Neural progenitor cell (in vitro differentiated cells): ENCODE data around the gene TLE3. TPM values are rescaled to one million over a fixed set of nuclear protein-coding genes. Genes with fewer than 3 reads are reported as not detected.
A peak's percentile ranks its signal among the peaks of the same experiment; 100 is the strongest.

ENCODE experiments used
- DNase-seq: peaks from one replicate; pipeline ENCODE4 v3.0.0-alpha.2; 2016; ENCODE audit warnings: low spot score
- H2AFZ ChIP-seq: fragments of 200-600 bp; sonication (generic); replicated peaks from 2 replicates; pipeline ENCODE4 v1.6.1; 2016; ENCODE audit warnings: antibody characterized with exemption
- H3F3A ChIP-seq: fragments of 200-600 bp; sonication (generic); 2 replicates; pipeline ENCODE4 v1.6.1; 2016; ENCODE audit warnings: antibody characterized with exemption, low read depth
- H3K27ac ChIP-seq: fragments of 200-600 bp; sonication (generic); 2 replicates; pipeline ENCODE4 v1.5.1; 2016; ENCODE audit warnings: mild to moderate bottlenecking
- H3K27me3 ChIP-seq: fragments of 200-600 bp; sonication (generic); 2 replicates; pipeline ENCODE4 v1.6.1; 2016; ENCODE audit warnings: mild to moderate bottlenecking, moderate library complexity
- H3K36me3 ChIP-seq: fragments of 200-600 bp; sonication (generic); 2 replicates; pipeline ENCODE4 v1.5.1; 2016
- H3K4me1 ChIP-seq: fragments of 200-600 bp; sonication (generic); 2 replicates; pipeline ENCODE4 v1.6.1; 2016; ENCODE audit warnings: mixed run types
- H3K4me2 ChIP-seq: fragments of 200-600 bp; sonication (generic); 2 replicates; pipeline ENCODE4 v1.6.1; 2016
- H3K4me3 ChIP-seq: fragments of 200-600 bp; sonication (generic); 2 replicates; pipeline ENCODE4 v1.5.1; 2016
- H3K79me2 ChIP-seq: fragments of 200-600 bp; sonication (generic); 2 replicates; pipeline ENCODE4 v1.6.1; 2016; ENCODE audit warnings: low read depth
- H3K9ac ChIP-seq: fragments of 200-600 bp; sonication (generic); 2 replicates; pipeline ENCODE4 v1.6.1; 2016
- H3K9me3 ChIP-seq: fragments of 200-600 bp; sonication (generic); 2 replicates; pipeline ENCODE4 v1.5.1; 2016; ENCODE audit warnings: low read depth
- H4K20me1 ChIP-seq: fragments of 200-600 bp; sonication (generic); 2 replicates; pipeline ENCODE4 v1.6.1; 2016; ENCODE audit warnings: low read depth
- H3K27ac Mint-ChIP-seq: 3 replicates; pipeline ENCODE4 v1.8.0; 2021; ENCODE audit warnings: mixed read lengths
- H3K27me3 Mint-ChIP-seq: 2 replicates; pipeline ENCODE4 v1.8.0; 2022; ENCODE audit warnings: low read depth, mild to moderate bottlenecking, inconsistent platforms, moderate library complexity, mixed read lengths; ENCODE audit not compliant: insufficient read depth
- H3K36me3 Mint-ChIP-seq: 3 replicates; pipeline ENCODE4 v1.8.0; 2021; ENCODE audit warnings: mixed read lengths
- H3K4me1 Mint-ChIP-seq: 3 replicates; pipeline ENCODE4 v1.8.0; 2021; ENCODE audit warnings: mixed read lengths
- H3K4me3 Mint-ChIP-seq: 3 replicates; pipeline ENCODE4 v1.8.0; 2021; ENCODE audit warnings: mild to moderate bottlenecking, moderate library complexity, mixed read lengths
- H3K9me3 Mint-ChIP-seq: 3 replicates; pipeline ENCODE4 v1.8.0; 2020; ENCODE audit warnings: mixed read lengths
- EZH2 ChIP-seq: fragments of 200-600 bp; sonication (generic); IDR thresholded peaks from 2 replicates; pipeline ENCODE4 v1.6.1; 2017; ENCODE audit warnings: antibody characterized with exemption, mild to moderate bottlenecking, moderate library complexity
- EZH2phosphoT487 ChIP-seq: fragments of 200-600 bp; sonication (generic); IDR thresholded peaks from 2 replicates; pipeline ENCODE4 v1.6.1; 2017; ENCODE audit warnings: antibody characterized with exemption
- total RNA-seq: library from RNA; depleted of rRNA; stranded (reverse); fragments of >200 nt; gene quantifications from 2 replicates; pipeline ENCODE4 v1.2.3, GENCODE V29; 2015; ENCODE audit warnings: low replicate concordance
- TF ChIP-seq, protein P1 (sequence below): fragments of 200-600 bp; sonication (generic); IDR thresholded peaks from 2 replicates; pipeline ENCODE4 v1.5.1; 2017; ENCODE audit warnings: antibody characterized with exemption, mild to moderate bottlenecking

TLE3 gene
- total RNA-seq, 1 donor from 2014 or later: 22.1 TPM

DNA sequence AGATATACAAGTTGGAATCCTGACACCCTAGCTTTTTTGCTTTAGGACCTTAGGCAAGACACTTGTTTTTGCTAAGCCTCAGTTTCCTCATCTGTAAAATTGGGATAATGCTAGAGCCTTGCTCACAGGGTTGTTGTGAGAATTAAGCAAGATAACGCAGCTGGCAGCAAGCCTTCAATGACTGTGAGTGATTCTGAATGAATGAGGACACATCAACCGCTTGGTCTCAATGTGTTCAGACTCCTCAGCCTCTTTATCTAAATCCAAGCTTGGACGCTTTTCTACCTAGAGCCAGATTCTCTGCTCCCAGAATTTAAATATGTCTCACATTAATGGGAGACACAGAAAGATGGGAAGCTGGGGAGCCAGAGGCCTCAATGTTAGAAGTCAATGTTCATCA is 11.8 kb upstream of the TLE3 start:
- Mint-ChIP-seq H3K4me1 (peaks cover 31% of the 10 kb centered on the region), H3K36me3 (no peaks in the 10 kb centered on the region), H3K27me3 (peaks cover 32% of the 10 kb centered on the region), H3K4me3 (no peak overlapping the region), H3K27ac (no peak overlapping the region), H3K9me3 (no peaks in the 10 kb centered on the region)
- Histone ChIP-seq H3K27ac (no peak overlapping the region), H4K20me1 (peaks cover 12% of the 10 kb centered on the region), H3K9ac (no peak overlapping the region), H3K9me3 (no peaks in the 10 kb centered on the region), H3K27me3 (no peaks in the 10 kb centered on the region), H3K4me2 (no peak overlapping the region), H3K4me1 (peaks cover 26% of the 10 kb centered on the region), H3K36me3 (no peaks in the 10 kb centered on the region), H3K4me3 (no peak overlapping the region), H2AFZ (no peak overlapping the region), H3F3A (peaks cover 14% of the 10 kb centered on the region), H3K79me2 (no peaks in the 10 kb centered on the region)
- no peak for TF ChIP-seq EZH2
- TF ChIP-seq, protein P1, sequence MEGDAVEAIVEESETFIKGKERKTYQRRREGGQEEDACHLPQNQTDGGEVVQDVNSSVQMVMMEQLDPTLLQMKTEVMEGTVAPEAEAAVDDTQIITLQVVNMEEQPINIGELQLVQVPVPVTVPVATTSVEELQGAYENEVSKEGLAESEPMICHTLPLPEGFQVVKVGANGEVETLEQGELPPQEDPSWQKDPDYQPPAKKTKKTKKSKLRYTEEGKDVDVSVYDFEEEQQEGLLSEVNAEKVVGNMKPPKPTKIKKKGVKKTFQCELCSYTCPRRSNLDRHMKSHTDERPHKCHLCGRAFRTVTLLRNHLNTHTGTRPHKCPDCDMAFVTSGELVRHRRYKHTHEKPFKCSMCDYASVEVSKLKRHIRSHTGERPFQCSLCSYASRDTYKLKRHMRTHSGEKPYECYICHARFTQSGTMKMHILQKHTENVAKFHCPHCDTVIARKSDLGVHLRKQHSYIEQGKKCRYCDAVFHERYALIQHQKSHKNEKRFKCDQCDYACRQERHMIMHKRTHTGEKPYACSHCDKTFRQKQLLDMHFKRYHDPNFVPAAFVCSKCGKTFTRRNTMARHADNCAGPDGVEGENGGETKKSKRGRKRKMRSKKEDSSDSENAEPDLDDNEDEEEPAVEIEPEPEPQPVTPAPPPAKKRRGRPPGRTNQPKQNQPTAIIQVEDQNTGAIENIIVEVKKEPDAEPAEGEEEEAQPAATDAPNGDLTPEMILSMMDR: no peak
- no peak for TF ChIP-seq EZH2phosphoT487
- no peak for DNase-seq

DNA sequence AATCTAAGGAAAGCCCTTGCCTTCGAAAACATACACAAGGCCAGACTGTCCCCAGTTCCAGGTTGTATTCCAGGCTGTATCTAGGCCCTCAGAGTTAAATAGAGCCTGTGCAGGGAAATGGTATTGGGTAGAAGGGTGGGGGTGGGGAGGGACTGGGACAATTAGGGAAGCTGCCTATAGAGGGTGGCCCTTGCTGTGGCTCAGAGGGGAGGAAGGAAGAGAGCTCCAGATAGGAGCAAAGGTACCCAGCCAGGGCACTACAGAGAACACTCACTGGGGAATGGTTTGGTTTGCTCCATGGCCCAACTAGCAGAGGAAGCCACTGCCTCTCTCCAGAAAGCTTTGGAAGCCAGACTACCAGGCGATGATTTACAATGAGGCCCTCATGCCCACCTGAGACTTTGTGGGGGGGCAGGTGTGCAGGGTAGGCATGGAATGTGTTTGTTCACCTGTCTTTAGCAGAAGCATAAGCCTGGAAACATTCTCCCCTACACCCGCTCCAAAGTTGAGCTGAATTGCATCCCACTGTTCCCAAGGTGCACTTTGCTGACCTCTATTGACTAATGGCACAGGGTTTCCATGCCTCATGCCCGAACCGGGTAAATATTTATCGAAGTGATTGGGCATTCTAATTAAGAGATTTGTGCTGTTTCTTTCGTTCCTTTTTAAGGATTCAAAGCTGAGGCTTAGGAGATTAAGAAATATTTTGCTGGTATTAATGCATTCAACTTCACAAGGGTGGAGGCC is 6.3 kb upstream of the TLE3 start:
- H3K4me2 ChIP-seq: no peak overlapping the region
- H3K4me1 Mint-ChIP-seq: peaks cover 41% of the 10 kb centered on the region
- H3K79me2 ChIP-seq: no peaks in the 10 kb centered on the region
- H3K27me3 Mint-ChIP-seq: peaks cover 34% of the 10 kb centered on the region
- H3K27me3 ChIP-seq: peaks cover 26% of the 10 kb centered on the region
- no peaks in the 10 kb centered on the region for H3K9me3 Mint-ChIP-seq
- no peaks in the 10 kb centered on the region for H3K36me3 ChIP-seq
- no peak for TF ChIP-seq EZH2phosphoT487
- TF ChIP-seq EZH2: no peak
- TF ChIP-seq, protein P1: no peak
- H3K9me3 ChIP-seq: no peaks in the 10 kb centered on the region
- peaks cover 16% of the 10 kb centered on the region for H3K4me1 ChIP-seq
- H4K20me1 ChIP-seq: peaks cover 16% of the 10 kb centered on the region
- no peak overlapping the region for H3K27ac ChIP-seq
- H2AFZ ChIP-seq: no peak overlapping the region
- no peaks in the 10 kb centered on the region for H3K36me3 Mint-ChIP-seq
- no peak overlapping the region for H3K4me3 ChIP-seq
- no peak for DNase-seq
- no peak overlapping the region for H3K27ac Mint-ChIP-seq
- no peak overlapping the region for H3K4me3 Mint-ChIP-seq
- H3K9ac ChIP-seq: no peak overlapping the region
- peaks cover 15% of the 10 kb centered on the region for H3F3A ChIP-seq

DNA sequence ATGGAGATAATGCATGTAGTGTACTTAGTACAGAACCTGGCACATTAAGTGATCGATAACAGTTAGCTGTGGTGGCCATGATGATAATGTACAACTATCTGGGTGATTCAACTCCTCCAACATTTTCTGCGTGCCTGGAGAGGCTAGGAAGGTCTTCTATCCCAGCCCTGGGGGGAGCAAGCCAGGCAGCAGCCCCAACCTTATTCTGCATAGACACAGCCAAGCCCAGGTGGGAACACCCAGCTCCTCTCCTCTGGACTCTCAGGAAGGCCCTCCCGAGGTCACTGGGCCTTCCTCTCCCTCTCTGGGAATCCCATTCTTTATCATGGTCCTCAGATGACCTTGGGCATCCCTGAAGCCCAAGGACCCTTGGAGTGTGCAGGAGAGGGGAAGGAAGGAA is 5.1 kb upstream of the TLE3 start:
- Mint-ChIP-seq H3K4me3 (no peak overlapping the region), H3K36me3 (no peaks in the 10 kb centered on the region), H3K27me3 (peaks cover 28% of the 10 kb centered on the region), H3K9me3 (no peaks in the 10 kb centered on the region), H3K27ac (peak overlapping the region; percentile 77), H3K4me1 (peaks cover 47% of the 10 kb centered on the region)
- H3K9ac ChIP-seq: no peak overlapping the region
- no peak for DNase-seq
- peaks cover 19% of the 10 kb centered on the region for H4K20me1 ChIP-seq
- no peak overlapping the region for H3K27ac ChIP-seq
- no peaks in the 10 kb centered on the region for H3K9me3 ChIP-seq
- H3K27me3 ChIP-seq: peaks cover 26% of the 10 kb centered on the region
- no peaks in the 10 kb centered on the region for H3K36me3 ChIP-seq
- peaks cover 23% of the 10 kb centered on the region for H3F3A ChIP-seq
- no peak overlapping the region for H3K4me2 ChIP-seq
- H3K4me3 ChIP-seq: no peak overlapping the region
- no peak overlapping the region for H2AFZ ChIP-seq
- TF ChIP-seq EZH2phosphoT487 (no peak), EZH2 (no peak)
- TF ChIP-seq, protein P1: no peak
- H3K79me2 ChIP-seq: no peaks in the 10 kb centered on the region
- peaks cover 16% of the 10 kb centered on the region for H3K4me1 ChIP-seq
